GM21576 (cell line): ENCODE results near the gene PYGM.
"Not testable (repeated sequence)": the region's sequence is repeated elsewhere in the genome, so short reads cannot be mapped to it uniquely, and the experiment has no call there.

Experiments
- ATAC-seq: cut with Tn5 transposase; IDR thresholded peaks from one replicate; pipeline ENCODE4 v1.9.1; 2021; ENCODE audit warnings: mild to moderate bottlenecking, moderate library complexity; ENCODE audit not compliant: unreplicated experiment

PYGM gene

DNA sequence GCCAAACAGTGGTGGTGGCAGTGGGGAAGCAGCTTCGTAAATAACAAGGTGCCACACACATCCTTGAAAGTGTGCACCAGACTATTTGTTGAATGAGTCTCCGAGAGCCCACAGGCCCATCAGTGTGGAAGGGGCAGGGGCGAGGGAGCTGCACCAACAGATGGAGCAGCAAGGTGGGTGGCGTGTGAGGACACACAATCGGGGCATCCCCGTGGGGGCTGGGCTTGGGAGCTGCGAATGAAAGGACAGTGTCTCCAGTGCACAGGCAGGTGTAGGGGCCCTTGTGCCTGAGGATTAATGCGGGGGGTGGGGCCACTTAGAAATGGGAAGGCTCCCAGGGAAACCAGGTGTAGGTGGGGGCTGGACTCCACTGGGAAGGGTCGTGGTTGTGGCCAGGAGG is 39.6 kb downstream of the PYGM start:
- ATAC-seq: no peak

DNA sequence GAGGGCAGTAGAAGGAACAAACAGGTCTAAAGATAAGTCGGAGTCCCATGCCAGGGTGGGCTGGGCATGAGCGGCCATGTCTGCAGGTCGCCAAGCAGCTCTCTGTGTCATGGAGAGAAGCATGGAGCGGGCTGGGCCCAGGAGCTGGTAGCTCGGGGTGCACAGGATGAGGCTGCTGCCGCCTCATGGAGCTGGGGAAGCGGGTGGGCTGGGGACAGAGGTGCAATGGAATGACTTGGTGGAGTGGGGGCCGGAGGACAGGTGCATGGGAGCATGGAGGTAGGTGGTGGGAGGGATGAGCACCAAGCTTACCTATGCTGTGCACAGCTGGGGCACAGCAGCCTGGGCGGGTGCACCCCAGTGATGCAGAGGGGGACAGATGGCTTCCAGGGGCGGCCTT is 40.4 kb downstream of the PYGM start:
- no peak for ATAC-seq

DNA sequence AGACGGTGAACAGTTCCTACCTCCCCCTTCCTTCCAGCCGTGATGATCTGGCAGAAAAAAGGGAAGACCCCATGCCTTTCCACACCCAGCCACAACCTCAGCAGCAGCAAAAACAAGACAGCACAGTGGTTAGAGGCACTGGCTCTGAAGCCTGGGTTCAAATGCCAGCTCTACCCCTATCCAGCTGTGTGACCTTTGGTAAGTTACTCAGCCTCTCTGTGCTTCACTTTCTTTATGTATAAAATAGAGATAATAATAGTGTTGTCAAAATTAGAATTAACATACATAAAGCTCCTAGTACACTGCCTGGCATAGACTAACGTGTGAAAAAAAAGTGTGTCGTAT is 41.0 kb downstream of the PYGM start:
- no peak for ATAC-seq

DNA sequence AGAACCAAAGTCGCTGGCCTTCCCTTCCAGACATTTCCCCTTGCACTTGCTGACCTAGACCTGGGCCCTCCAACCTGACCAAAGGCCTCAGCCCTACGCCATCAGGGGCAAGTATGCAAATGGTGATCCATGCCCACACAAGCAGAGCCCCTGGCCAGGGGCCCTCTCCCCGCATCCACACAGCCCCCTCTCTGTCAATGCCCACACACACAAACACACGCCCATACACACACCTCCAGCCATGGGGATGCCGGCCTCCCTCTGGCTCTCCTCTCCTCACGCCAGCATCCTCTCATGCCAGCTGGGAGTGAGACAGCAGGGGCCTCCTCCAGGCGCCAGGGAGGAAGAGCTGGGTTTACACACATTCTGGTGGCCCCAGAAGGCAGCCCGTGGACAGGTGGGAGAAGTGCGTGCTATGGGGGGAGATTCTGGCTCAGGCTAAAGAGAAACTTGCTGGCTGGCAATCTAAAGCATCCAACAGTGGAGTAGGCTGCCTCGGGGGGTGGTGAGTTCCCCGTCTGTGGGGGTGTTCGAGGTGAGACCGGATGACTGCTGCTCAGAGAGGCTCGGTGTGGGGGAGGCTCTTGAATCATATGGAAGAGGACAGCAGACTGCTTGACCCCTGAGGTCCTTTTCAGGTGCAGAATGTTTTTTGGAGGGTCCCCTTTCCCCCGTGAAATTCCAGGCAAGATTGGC is 41.5 kb downstream of the PYGM start:
- ATAC-seq: no peak

DNA sequence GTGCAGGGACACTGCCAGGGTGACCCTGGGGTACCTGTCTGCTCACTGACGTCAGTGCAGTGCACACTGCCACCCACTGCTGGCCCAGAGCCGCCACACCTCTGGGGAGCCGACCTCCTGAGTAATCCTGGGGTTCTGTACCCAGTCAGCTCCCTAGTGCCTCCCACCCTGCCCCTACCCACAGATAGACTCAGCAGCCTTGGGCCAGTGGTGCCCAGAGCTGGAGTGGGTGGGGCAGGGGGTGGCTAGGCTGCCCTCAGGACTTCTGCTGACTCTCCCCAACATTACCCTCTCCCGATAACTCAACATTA is 42.6 kb downstream of the PYGM start:
- no peak for ATAC-seq

DNA sequence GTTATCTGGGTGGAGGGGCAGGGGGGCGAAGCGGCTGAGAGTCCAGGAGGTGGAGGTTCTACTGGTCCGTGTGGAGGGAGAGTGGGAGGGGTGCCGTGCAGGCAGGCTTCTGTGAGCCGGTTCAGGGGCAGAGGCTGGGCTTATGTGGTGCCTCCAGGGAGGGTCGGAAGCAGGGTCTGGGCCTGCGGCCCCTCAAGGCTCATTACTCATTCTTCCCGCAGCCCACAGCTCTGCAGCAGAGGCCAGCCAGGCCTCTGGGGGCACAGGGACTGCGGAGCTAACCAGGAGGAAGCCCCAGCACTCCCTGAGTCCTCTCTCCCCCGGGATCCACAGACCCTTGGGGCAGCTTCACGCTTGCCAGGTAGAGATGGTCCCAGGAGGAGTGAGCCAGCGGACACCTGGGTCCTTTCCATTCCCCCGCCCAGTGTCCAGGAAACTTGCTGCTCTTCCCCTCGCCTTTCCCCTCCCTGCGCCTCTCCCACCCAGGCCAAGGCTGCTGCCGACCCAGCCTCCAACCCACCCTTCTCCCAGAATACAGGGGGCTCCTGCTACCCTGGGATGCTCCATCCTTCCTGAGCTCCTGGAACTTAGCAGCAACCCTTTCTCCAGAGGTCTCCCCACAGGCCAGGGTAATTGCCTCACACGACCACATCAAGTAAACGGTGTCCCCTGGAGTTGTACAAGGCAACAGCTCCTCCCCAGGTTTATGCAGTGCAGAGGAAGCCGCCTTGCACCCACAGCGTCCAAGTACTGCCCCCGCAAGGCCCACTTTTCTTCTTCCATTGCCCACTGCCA is 43.1 kb downstream of the PYGM start:
- ATAC-seq: no peak

DNA sequence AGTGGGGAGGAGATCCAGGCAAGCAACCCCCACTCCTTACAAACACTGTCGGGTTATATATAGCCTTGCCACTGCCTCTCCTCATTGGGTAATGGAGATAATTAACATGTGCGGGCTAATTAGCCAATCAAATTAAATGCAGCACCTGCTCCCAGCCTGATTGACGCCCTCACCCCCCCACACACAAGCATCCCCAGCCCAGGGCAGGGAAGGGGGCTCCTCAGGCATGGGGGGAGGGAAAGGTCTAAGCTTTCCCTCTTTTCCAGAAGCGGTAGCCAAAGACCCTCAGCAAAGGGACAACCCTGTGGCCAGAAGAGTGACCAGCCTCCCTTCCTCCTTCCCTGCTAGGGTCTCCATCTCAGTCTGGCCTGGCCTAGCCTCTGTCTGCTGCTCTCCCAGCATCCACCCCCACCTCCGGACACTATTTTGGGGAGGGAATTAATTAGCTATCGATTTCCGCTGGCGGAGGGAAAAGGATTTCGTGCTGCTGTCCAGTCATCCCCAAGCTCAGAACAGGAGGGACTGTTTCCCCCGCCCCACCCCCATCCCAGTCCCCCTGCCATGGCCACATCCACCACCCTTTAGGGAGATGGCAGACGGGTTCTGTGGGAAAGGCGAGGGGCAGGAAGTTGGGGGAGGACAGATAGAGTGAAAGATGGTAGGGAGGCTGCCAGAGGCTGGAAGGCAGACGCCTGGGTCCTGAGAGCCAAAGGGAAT is 43.9 kb downstream of the PYGM start:
- ATAC-seq: no peak

DNA sequence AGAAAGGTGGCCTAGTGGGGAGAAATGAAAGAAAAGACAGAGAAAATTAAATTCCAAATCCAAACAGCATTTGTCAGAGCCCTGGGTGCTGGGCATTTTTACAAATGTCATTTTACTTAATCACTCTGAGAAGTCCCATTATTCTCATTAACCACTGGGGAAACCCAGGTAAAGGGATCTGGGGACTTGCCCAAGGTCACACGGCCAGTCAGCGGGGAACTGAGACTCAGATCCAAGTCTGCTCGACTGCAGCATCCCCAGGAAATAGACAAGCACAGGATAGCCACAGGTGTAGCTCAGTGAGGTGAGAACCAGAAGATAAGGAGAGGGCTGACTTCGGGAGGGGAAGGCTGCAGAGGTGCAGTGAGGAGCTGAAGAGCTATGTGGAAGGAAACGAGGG is 44.7 kb downstream of the PYGM start:
- ATAC-seq: no peak

DNA sequence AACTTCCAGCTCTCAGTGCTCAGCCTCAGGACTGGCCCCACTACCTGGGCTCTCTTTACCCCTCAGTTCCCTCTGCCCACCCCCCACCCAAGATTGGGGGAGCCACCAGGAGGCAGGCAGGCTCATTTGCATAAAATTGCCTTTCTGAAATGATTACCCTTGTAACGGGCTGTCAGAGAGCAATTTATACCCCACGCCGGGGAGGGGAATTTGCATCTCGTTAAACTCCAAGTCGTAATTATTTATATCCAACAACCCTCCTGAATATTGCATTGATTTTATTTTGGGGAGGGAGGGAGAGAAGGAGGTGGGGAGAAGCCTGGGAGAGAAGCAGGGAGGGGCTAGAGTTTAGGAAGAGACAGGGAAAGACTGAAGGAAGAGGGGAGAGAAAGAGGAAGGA is 45.1 kb downstream of the PYGM start:
- ATAC-seq: no peak

DNA sequence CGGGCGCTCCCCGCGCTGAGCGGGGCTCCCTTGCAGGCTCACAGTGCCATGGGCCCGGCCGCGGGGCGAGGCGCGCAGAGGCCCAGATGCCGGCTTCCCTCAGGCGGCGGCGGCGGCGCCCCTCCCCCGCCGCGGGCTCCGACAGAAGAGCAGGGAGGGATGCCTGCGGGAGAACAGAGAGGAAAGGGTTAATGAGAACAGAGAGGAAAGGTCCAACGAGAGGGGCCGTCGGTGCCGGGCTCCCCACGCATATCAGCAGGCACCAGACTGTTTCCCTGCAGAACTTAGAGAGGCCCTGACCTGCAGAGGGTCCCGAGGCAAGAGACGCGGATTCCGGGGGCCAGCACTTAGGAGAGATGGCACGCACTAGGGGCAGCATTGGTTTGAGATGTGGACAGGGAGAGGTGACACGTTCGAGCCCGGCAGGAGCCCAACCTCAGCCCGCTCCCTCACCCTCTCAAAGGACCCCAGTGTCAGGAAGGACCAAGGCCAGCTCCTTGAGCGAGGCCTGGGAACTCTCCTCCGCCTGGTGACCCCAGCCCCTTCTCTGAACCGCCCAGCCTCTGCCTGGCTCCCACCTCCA is 45.9 kb downstream of the PYGM start:
- no peak for ATAC-seq

DNA sequence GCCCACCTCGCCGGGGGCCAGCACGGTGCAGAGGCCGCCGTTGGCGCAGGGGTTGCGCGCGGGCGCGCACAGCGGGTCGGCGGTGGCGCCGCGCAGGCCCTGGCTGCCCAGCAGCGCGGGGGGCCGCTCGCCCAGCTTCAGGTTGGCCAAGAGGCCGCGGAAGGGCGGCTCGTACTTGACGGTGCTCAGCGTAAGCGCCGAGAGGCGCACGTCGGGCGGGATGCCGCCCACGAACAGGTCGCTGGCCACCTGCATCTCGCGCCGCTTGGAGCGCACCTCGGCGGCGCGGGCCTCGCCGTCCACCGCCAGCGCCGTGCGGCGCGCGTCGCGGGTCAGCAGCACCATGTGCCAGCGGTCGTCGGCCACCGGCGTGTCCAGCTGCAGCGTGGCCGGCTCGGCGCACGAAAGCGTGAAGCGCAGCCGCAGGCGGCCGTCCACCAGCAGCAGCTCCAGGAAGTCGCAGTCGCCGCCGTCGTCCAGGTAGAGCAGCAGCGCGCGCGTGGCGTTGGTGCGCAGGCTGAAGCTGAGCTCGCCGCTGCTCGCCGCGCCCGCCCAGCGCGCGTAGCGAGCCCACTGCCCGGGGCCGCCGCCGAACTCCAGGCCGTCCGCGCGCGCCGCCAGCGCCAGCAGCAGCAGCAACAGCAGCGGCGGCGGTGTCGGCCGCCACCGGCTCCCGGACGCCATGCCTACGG is 46.6 kb downstream of the PYGM start:
- ATAC-seq: no peak

DNA sequence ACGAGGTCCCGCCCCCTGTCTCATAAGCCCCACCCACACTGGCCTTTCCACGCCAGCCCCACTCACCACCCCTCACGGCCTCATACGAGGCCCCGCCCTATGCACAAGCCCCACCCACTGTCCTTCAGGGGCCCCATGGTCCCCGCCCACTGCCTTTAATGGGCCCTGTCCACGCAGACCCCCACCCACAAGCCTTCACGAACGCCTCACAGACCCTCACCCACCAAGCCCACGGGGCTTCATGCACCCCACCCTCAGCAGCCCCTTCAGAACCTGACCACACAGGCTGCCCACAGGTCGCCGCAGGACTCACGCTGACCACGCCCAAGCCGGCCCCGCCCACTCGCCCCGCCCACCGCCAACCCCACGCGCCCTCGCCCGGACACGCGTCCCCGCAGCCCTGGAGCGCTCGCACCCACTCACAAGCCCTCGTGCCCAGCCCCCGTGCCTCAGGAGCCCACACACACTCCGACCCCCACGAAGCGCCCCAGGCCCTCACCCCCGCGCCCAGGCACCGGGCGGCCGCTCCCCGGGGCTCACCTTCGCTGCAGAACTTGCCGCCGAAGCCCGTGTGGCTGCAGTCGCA is 47.3 kb downstream of the PYGM start:
- no peak for ATAC-seq

DNA sequence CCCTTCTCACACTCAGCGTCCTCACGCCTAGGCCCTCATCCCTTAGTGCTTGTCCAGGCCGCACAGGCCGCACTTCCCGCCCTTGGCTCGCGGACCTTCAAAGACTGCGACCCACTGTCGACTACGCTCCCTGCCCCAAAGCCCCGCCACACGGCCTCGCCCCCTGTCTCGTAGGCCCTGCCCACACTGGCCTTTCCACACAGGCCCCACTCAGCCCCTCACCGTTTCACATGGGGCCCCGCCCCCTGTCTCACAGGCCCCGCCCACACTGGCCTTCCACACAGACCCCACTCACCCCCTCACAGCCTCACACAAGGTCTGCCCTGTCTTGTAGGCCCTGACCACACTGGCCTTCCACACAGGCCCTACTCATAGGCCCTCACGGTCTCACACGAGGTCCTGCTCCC is 47.8 kb downstream of the PYGM start:
- no peak for ATAC-seq

DNA sequence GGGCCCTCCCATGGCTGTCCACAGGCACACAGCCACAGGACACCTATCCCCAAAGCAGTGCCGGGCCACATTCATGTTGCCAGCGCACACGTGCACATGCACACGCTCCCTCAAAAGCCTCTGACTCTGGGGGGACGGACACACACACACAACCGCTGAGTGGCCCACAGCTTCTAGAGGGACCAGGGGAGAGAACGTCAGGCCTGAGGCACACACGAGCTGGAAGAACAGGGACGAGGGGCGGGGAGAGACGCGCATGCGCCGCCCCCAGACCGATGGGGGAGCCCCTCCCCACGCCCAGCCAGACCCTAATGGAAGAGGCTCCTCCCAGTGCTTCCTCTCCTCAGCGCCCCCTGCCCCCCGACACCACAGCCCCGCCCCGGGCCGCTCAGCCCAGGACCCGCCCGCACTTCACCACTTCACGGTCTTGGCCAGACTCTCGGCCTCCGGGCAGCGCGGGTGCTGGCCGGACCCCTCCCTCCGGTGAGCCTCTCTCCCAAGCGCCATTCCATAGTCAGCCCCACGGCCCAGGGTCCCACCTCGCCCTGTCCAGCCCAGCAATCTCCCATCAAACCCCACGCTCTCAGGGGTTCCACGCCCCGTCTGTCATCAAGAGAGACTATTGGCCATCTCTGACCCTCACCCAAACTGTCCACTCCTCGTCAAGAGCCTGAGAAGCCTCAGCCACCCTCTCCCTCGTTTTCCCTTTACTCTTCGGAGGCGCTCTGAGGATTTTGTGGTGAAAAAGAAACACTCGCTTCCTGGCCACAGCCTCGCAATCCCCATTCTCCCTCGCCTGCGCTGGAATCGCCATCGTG is 48.4 kb downstream of the PYGM start:
- ATAC-seq: no peak

DNA sequence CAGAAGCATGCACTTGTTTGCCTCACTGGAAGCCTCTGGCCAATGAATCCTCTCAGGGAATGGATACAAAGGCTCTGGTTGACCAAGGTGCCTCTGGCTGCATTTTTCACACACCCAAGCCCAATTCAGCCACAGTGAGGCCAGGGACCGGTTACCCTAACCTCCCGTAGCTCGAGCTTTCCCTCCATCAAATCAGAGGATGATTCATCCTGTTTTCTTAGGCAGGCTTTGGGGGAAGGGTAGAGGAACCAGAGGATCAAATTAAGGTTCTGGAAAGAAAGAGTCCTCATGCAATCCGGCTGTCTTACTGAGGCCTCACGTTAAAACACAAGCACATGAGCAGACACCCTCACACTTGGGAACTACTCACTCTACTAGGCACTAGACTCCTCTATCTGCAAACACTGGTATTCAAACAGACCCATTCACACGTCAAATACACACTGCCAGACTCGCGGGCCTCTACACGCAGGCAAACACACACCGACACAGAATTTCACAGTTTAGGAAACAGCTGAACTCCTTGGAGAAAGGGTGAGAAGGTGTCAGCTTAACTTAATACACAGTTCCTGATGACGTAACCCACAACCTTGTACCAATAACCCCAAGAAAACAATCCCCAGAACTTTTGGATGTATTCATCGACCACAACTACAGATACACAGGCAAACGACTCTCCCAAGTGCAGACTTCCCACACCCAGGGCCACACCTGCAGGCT is 49.2 kb downstream of the PYGM start:
- no peak for ATAC-seq

DNA sequence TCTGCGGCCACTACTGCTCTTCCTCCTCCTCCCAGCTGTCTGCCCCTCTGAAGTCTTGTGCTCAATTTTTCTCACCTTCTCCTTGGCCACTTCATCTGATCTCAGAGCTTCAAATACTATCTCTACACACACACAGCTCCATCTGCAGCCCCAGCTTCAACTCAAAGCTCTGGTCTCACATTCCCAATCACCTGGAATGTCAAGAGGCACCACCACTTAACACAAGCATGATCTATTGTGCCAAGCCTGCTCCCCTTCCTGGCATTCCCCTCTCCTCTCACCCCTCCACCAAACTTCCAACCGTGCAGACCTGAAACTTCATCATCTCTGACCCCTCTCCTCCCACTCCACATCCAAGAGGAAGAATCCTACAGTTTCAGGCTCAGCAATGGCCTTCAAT is 54.3 kb downstream of the PYGM start:
- ATAC-seq: no peak

DNA sequence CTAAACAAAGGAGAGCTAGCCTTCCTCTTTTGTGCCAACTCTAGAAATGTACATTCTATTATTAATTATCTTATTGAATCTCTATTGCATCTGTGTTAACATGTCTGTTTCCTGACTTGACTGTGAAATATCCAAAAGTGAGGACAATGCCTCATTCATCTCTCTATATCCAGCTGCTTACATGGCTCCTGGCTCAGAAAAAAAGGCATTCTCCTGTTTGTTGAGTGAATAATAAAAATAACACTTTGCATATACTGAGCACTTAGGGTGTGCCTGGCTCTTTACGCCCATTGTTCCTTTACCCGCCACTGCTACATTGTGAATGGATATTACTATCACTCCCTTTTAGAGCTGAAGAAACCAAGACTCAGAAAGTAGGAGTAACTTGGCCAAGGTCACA is 56.7 kb downstream of the PYGM start:
- no peak for ATAC-seq

DNA sequence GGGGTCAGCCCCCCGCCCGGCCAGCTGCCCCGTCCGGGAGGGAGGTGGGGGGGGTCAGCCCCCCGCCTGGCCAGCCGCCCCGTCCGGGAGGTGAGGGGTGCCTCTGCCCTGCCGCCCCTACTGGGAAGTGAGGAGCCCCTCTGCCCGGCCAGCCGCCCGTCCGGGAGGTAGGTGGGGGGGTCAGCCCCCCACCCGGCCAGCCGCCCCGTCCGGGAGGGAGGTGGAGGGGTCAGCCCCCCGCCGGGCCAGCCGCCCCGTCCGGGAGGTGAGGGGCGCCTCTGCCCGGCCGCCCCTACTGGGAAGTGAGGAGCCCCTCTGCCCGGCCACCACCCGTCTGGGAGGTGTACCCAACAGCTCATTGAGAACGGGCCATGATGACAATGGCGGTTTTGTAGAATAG is 57.8 kb downstream of the PYGM start:
- ATAC-seq: not testable (repeated sequence)

DNA sequence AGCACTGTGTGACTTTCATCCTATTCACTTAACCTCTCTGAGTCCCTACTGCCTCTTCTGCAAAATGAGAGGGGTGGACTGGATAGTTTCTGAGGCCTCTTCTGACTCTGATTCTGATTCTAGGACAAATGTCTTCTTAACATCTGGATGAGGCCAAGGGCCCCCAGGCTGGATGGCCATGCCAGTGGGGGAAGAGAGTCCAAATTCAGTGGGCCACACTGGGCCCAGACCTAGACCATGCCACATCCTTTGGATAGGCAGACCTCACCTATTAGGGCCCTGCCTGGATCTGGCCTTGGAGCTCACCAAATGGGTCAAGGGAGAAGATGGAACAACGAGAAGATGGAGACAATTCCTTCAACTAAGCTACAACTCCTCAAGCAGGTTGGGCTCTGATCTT is 61.3 kb downstream of the PYGM start:
- ATAC-seq: no peak
